Stimulated activated naive CD4-positive, alpha-beta T cell treated with Interleukin-2 at 50 U/mL for 16 hours (primary cell): ENCODE data around the gene FSCN2.

Experiments
- DNase-seq: peaks from one replicate; lab custom pipeline; 2025; lab: John Stamatoyannopoulos, UW

FSCN2 gene

GRCh38 chr17:81489998-81490992 lies 37.9 kb upstream of the FSCN2 start:
- no peak for DNase-seq

GRCh38 chr17:81491181-81491581 lies 37.0 kb upstream of the FSCN2 start:
- no peak for DNase-seq

- no peak for DNase-seq
Measured at GRCh38 chr17:81491761-81492160, 36.4 kb upstream of the FSCN2 start.

GRCh38 chr17:81492202-81492601 lies 36.0 kb upstream of the FSCN2 start:
- no peak for DNase-seq

- no peak for DNase-seq
Measured at GRCh38 chr17:81492706-81493105, 35.5 kb upstream of the FSCN2 start.

GRCh38 chr17:81493198-81494038 lies 34.8 kb upstream of the FSCN2 start:
- no peak for DNase-seq

- no peak for DNase-seq
Measured at GRCh38 chr17:81494626-81495377, 33.4 kb upstream of the FSCN2 start.

- DNase-seq = no peak
Measured at GRCh38 chr17:81498953-81499600, 29.1 kb upstream of the FSCN2 start.

GRCh38 chr17:81499601-81499970 lies 28.6 kb upstream of the FSCN2 start:
- no peak for DNase-seq

- no peak for DNase-seq
Measured at GRCh38 chr17:81500047-81500446, 28.1 kb upstream of the FSCN2 start.

GRCh38 chr17:81502471-81503017 lies 25.6 kb upstream of the FSCN2 start:
- no peak for DNase-seq

GRCh38 chr17:81503619-81504018 lies 24.6 kb upstream of the FSCN2 start:
- DNase-seq = no peak

GRCh38 chr17:81508639-81509206 lies 19.5 kb upstream of the FSCN2 start:
- DNase-seq = no peak

- peak; percentile 56 for DNase-seq
Measured at GRCh38 chr17:81509207-81509971, 18.8 kb upstream of the FSCN2 start.

GRCh38 chr17:81509972-81510784 lies 18.0 kb upstream of the FSCN2 start:
- DNase-seq = no peak

GRCh38 chr17:81510785-81511553 lies 17.2 kb upstream of the FSCN2 start:
- peak; percentile 16 for DNase-seq

- no peak for DNase-seq
Measured at GRCh38 chr17:81511554-81511803, 16.7 kb upstream of the FSCN2 start.

- DNase-seq = peak; percentile 44
Measured at GRCh38 chr17:81511804-81512561, 16.2 kb upstream of the FSCN2 start.
